OCI-LY1 (cell line): ENCODE data around the gene FOXO3.

ENCODE experiments used
- CTCF ChIP-seq: fragments of 200-600 bp; sonication (generic), shearing (Covaris generic); IDR thresholded peaks from 2 replicates; pipeline ENCODE4 v1.5.1; 2017; ENCODE audit warnings: mild to moderate bottlenecking, antibody characterized with exemption, low read length, moderate library complexity, mixed read lengths
- EZH2 ChIP-seq: fragments of 200-600 bp; sonication (generic), shearing (Covaris generic); IDR thresholded peaks from 2 replicates; pipeline ENCODE4 v1.8.0; 2017; ENCODE audit warnings: borderline replicate concordance, mixed run types, mild to moderate bottlenecking, antibody characterized with exemption, low read length, moderate library complexity, mixed read lengths

- TF ChIP-seq CTCF, result no peak
- no peak for TF ChIP-seq EZH2
Measured at GRCh38 chr6:108597572-108598304, 37.0 kb downstream of the FOXO3 start.
